Osteoblast (primary cell): ENCODE results near the gene PITRM1. TPM values are rescaled to one million over a fixed set of nuclear protein-coding genes. Genes with fewer than 3 reads are reported as not detected.

ENCODE experiments used
- DNase-seq: peaks from one replicate; pipeline ENCODE4 v3.0.0; 2011; ENCODE audit warnings: low spot score, mixed read lengths; ENCODE audit not compliant: insufficient read length; ENCODE audit errors: missing footprints
- H2AFZ ChIP-seq: 2 replicates; pipeline ENCODE4 v1.6.0; 2011; ENCODE audit warnings: mild to moderate bottlenecking, low read length
- H3K27ac ChIP-seq: 2 replicates; pipeline ENCODE4 v1.5.1; 2011; ENCODE audit warnings: mild to moderate bottlenecking, low read depth, low read length, moderate library complexity
- H3K27me3 ChIP-seq: 2 replicates; pipeline ENCODE4 v1.6.0; 2012; ENCODE audit warnings: mild to moderate bottlenecking, control low read depth, inconsistent platforms, low read length, moderate library complexity; ENCODE audit not compliant: insufficient read depth
- H3K36me3 ChIP-seq: 2 replicates; pipeline ENCODE4 v1.5.1; 2011; ENCODE audit warnings: mild to moderate bottlenecking, low read length, control low read depth, moderate library complexity; ENCODE audit not compliant: insufficient read depth
- H3K4me1 ChIP-seq: 2 replicates; pipeline ENCODE4 v1.5.1; 2011; ENCODE audit warnings: mild to moderate bottlenecking, low read length, control low read depth, moderate library complexity; ENCODE audit not compliant: insufficient read depth
- H3K4me2 ChIP-seq: 2 replicates; pipeline ENCODE4 v1.6.0; 2011; ENCODE audit warnings: mild to moderate bottlenecking, low read length; ENCODE audit not compliant: insufficient read depth
- H3K4me3 ChIP-seq: fragments of 200-600 bp; sonication (generic); 3 replicates; pipeline ENCODE4 v1.5.1; 2012; ENCODE audit warnings: mild to moderate bottlenecking, low read length, inconsistent platforms; ENCODE audit not compliant: insufficient read depth
- H3K79me2 ChIP-seq: 2 replicates; pipeline ENCODE4 v1.6.0; 2012; ENCODE audit warnings: mild to moderate bottlenecking, low read length, control low read depth, inconsistent platforms; ENCODE audit not compliant: insufficient read depth
- H3K9me3 ChIP-seq: 2 replicates; pipeline ENCODE4 v1.5.1; 2011; ENCODE audit warnings: low read depth, low read length, control low read depth
- H4K20me1 ChIP-seq: 2 replicates; pipeline ENCODE4 v1.6.0; 2012; ENCODE audit warnings: mild to moderate bottlenecking, low read length, control low read depth; ENCODE audit not compliant: insufficient read depth
- total RNA-seq: library from RNA; depleted of rRNA; stranded (reverse); fragments of >200 nt; gene quantifications from 2 replicates; pipeline ENCODE4 v1.2.3, GENCODE V29; 2012
- TF ChIP-seq, protein P1 (sequence below): IDR thresholded peaks from 2 replicates; pipeline ENCODE4 v1.5.1; 2011; ENCODE audit warnings: mild to moderate bottlenecking, low read depth, low read length, moderate library complexity; ENCODE audit errors: extremely low read depth

The PITRM1 gene
- total RNA-seq, 1 donor, result 89.8 TPM

DNA sequence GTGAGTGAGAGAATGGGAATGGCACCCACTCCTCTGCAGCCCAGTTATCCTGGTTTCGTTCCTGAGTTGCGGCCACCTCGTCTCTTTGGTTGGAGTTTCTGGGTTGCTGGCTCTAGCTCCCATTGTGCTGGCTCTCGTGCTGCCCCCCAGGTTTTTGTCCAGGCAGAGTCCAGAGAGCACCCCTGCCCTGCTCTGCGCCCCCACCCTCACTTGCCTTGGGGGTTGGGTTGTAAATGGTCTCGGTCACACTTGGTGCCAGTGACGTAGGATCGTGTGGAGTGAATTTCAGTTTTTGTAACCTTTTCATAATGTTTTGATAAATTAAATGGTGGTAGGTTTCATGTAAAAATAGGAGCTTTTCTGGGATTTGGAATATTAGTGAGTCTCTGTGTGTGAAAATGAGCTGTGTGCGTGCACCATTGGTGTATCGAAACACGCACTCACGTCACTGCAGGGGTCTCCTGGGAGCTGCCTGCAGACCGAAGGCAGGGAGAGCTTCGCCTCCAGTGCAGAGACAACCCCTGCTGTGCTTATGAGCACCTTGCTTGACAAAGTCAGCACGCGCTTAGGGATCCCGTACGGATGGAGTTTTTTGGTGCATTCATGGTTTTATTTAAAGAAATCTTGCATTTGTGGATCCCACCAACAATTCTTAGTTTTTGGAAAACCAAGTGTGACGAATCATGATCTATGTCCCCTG lies 72.3 kb downstream of the PITRM1 start:
- Histone ChIP-seq H3K9me3 (no peaks in the 10 kb centered on the region), H4K20me1 (no peaks in the 10 kb centered on the region), H3K4me3 (no peak overlapping the region), H2AFZ (no peak overlapping the region), H3K27ac (peak overlapping the region; percentile 53), H3K4me1 (peaks cover 28% of the 10 kb centered on the region), H3K27me3 (no peaks in the 10 kb centered on the region), H3K79me2 (peaks cover 60% of the 10 kb centered on the region), H3K4me2 (no peak overlapping the region), H3K36me3 (peaks cover 44% of the 10 kb centered on the region)
- DNase-seq, result no peak
- TF ChIP-seq, protein P1, sequence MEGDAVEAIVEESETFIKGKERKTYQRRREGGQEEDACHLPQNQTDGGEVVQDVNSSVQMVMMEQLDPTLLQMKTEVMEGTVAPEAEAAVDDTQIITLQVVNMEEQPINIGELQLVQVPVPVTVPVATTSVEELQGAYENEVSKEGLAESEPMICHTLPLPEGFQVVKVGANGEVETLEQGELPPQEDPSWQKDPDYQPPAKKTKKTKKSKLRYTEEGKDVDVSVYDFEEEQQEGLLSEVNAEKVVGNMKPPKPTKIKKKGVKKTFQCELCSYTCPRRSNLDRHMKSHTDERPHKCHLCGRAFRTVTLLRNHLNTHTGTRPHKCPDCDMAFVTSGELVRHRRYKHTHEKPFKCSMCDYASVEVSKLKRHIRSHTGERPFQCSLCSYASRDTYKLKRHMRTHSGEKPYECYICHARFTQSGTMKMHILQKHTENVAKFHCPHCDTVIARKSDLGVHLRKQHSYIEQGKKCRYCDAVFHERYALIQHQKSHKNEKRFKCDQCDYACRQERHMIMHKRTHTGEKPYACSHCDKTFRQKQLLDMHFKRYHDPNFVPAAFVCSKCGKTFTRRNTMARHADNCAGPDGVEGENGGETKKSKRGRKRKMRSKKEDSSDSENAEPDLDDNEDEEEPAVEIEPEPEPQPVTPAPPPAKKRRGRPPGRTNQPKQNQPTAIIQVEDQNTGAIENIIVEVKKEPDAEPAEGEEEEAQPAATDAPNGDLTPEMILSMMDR, result no peak

DNA sequence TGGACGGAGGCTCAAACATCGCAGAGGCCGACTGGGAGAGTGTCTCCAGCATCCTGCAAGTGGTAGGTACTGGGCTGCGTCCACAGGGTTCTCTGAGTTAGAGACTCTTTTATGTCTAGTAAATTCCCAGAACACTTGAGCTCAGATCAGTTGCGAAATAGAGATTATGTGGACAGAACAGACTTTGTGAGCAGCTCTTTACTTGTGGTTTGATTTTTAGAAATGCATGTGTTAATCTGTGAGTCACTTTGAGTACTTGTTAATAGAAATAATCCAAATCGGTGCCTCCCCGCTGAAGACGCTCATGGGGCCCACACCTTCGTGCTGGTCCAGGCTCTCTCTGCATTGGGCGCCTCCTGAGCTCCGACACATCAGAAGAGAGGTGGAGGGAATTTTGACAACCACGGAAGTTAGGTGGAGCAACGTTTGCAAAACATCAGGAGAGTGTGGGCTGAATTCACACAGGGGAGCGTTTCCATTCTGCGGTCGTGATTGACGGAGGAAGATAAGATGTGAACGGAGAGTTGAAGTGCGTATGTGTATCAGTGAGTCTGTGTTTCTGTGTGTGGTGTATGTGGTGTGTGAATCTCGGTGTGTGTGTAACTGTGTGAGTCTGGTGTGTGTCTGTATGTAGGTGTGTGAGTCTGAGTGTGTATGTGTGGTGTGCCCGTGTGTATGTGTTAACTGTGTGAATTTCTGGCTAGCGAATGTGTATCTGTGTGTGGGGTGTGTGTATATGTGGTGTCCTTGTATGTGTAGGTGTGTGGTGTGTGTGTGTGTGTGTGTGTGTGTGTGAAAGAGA lies 73.1 kb downstream of the PITRM1 start:
- Histone ChIP-seq H3K27me3 (no peaks in the 10 kb centered on the region), H4K20me1 (no peaks in the 10 kb centered on the region), H3K4me1 (peaks cover 35% of the 10 kb centered on the region), H3K36me3 (peaks cover 37% of the 10 kb centered on the region), H3K4me2 (peak overlapping the region; percentile 8), H3K4me3 (no peak overlapping the region), H3K27ac (peak overlapping the region; percentile 53), H2AFZ (no peak overlapping the region), H3K79me2 (peaks cover 57% of the 10 kb centered on the region), H3K9me3 (no peaks in the 10 kb centered on the region)
- TF ChIP-seq, protein P1, result no peak
- no peak for DNase-seq

DNA sequence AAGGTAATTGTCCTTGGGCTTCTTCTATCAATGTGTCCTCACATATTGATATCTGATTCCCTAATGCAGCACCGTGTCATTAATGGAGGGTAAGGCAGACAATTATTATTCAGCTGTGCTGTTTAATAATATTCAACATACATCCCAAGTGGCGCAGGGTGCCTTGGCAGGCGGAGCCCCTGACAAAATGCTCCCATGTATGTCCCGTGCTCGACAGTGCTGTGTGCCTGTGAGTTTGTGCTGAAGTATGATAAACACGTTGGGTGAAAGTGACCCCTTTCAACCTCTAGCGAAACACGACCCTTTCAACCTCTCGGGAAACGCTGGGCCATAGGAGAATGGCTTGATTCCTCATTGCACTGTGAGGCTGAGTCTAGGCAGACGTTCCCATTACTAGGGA lies 73.9 kb downstream of the PITRM1 start:
- H4K20me1 ChIP-seq, result no peaks in the 10 kb centered on the region
- H3K79me2 ChIP-seq, result peaks cover 59% of the 10 kb centered on the region
- H3K36me3 ChIP-seq, result peaks cover 29% of the 10 kb centered on the region
- peak overlapping the region; percentile 53 for H3K27ac ChIP-seq
- H3K4me3 ChIP-seq, result no peak overlapping the region
- no peak overlapping the region for H2AFZ ChIP-seq
- peak overlapping the region; percentile 8 for H3K4me2 ChIP-seq
- peaks cover 42% of the 10 kb centered on the region for H3K4me1 ChIP-seq
- TF ChIP-seq, protein P1, result no peak
- no peaks in the 10 kb centered on the region for H3K27me3 ChIP-seq
- no peak for DNase-seq
- no peaks in the 10 kb centered on the region for H3K9me3 ChIP-seq

DNA sequence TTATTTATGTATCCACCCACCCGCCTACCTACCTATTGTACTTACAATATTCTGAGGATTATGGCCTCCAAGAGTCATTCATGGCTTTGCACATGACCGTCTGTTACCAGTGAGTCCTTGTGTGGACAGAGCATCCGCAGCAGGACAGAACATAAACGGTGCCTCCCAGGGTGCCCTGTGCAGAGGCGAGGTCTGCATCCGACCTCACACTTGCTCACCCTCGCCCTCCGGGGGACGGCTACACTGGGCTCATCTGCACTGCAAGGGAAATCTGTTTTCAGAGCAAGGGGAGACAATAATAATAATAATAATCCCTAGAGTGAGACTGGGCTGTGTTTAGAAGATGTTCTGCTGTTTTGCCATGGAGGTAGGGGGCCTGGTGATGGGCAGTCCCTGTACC lies 75.4 kb downstream of the PITRM1 start:
- H3K36me3 ChIP-seq, result peaks cover 21% of the 10 kb centered on the region
- H4K20me1 ChIP-seq, result no peaks in the 10 kb centered on the region
- H3K4me3 ChIP-seq, result no peak overlapping the region
- H3K79me2 ChIP-seq, result peaks cover 65% of the 10 kb centered on the region
- peaks cover 44% of the 10 kb centered on the region for H3K4me1 ChIP-seq
- no peak overlapping the region for H3K4me2 ChIP-seq
- DNase-seq, result no peak
- TF ChIP-seq, protein P1, result no peak
- no peak overlapping the region for H2AFZ ChIP-seq
- H3K27me3 ChIP-seq, result no peaks in the 10 kb centered on the region
- H3K9me3 ChIP-seq, result no peaks in the 10 kb centered on the region
- peak overlapping the region; percentile 99 for H3K27ac ChIP-seq
